Neural progenitor cell (in vitro differentiated cells): ENCODE data around the gene GNAI3. TPM values are rescaled to one million over a fixed set of nuclear protein-coding genes. Genes with fewer than 3 reads are reported as not detected.

Experiments used
- DNase-seq: peaks from one replicate; pipeline ENCODE4 v3.0.0-alpha.2; 2016; ENCODE audit warnings: low spot score
- H2AFZ ChIP-seq: fragments of 200-600 bp; sonication (generic); replicated peaks from 2 replicates; pipeline ENCODE4 v1.6.1; 2016; ENCODE audit warnings: antibody characterized with exemption
- H3F3A ChIP-seq: fragments of 200-600 bp; sonication (generic); 2 replicates; pipeline ENCODE4 v1.6.1; 2016; ENCODE audit warnings: antibody characterized with exemption, low read depth
- H3K27ac ChIP-seq: fragments of 200-600 bp; sonication (generic); 2 replicates; pipeline ENCODE4 v1.5.1; 2016; ENCODE audit warnings: mild to moderate bottlenecking
- H3K27me3 ChIP-seq: fragments of 200-600 bp; sonication (generic); 2 replicates; pipeline ENCODE4 v1.6.1; 2016; ENCODE audit warnings: mild to moderate bottlenecking, moderate library complexity
- H3K36me3 ChIP-seq: fragments of 200-600 bp; sonication (generic); 2 replicates; pipeline ENCODE4 v1.5.1; 2016
- H3K4me1 ChIP-seq: fragments of 200-600 bp; sonication (generic); 2 replicates; pipeline ENCODE4 v1.6.1; 2016; ENCODE audit warnings: mixed run types
- H3K4me2 ChIP-seq: fragments of 200-600 bp; sonication (generic); 2 replicates; pipeline ENCODE4 v1.6.1; 2016
- H3K4me3 ChIP-seq: fragments of 200-600 bp; sonication (generic); 2 replicates; pipeline ENCODE4 v1.5.1; 2016
- H3K79me2 ChIP-seq: fragments of 200-600 bp; sonication (generic); 2 replicates; pipeline ENCODE4 v1.6.1; 2016; ENCODE audit warnings: low read depth
- H3K9ac ChIP-seq: fragments of 200-600 bp; sonication (generic); 2 replicates; pipeline ENCODE4 v1.6.1; 2016
- H3K9me3 ChIP-seq: fragments of 200-600 bp; sonication (generic); 2 replicates; pipeline ENCODE4 v1.5.1; 2016; ENCODE audit warnings: low read depth
- H4K20me1 ChIP-seq: fragments of 200-600 bp; sonication (generic); 2 replicates; pipeline ENCODE4 v1.6.1; 2016; ENCODE audit warnings: low read depth
- H3K27ac Mint-ChIP-seq: 3 replicates; pipeline ENCODE4 v1.8.0; 2021; ENCODE audit warnings: mixed read lengths
- H3K27me3 Mint-ChIP-seq: 2 replicates; pipeline ENCODE4 v1.8.0; 2022; ENCODE audit warnings: low read depth, mild to moderate bottlenecking, inconsistent platforms, moderate library complexity, mixed read lengths; ENCODE audit not compliant: insufficient read depth
- H3K36me3 Mint-ChIP-seq: 3 replicates; pipeline ENCODE4 v1.8.0; 2021; ENCODE audit warnings: mixed read lengths
- H3K4me1 Mint-ChIP-seq: 3 replicates; pipeline ENCODE4 v1.8.0; 2021; ENCODE audit warnings: mixed read lengths
- H3K4me3 Mint-ChIP-seq: 3 replicates; pipeline ENCODE4 v1.8.0; 2021; ENCODE audit warnings: mild to moderate bottlenecking, moderate library complexity, mixed read lengths
- H3K9me3 Mint-ChIP-seq: 3 replicates; pipeline ENCODE4 v1.8.0; 2020; ENCODE audit warnings: mixed read lengths
- EZH2 ChIP-seq: fragments of 200-600 bp; sonication (generic); IDR thresholded peaks from 2 replicates; pipeline ENCODE4 v1.6.1; 2017; ENCODE audit warnings: antibody characterized with exemption, mild to moderate bottlenecking, moderate library complexity
- EZH2phosphoT487 ChIP-seq: fragments of 200-600 bp; sonication (generic); IDR thresholded peaks from 2 replicates; pipeline ENCODE4 v1.6.1; 2017; ENCODE audit warnings: antibody characterized with exemption
- total RNA-seq: library from RNA; depleted of rRNA; stranded (reverse); fragments of >200 nt; gene quantifications from 2 replicates; pipeline ENCODE4 v1.2.3, GENCODE V29; 2015; ENCODE audit warnings: low replicate concordance
- TF ChIP-seq, protein P1 (sequence below): fragments of 200-600 bp; sonication (generic); IDR thresholded peaks from 2 replicates; pipeline ENCODE4 v1.5.1; 2017; ENCODE audit warnings: antibody characterized with exemption, mild to moderate bottlenecking

Gene GNAI3
- total RNA-seq, 1 donor from 2014 or later: 15.4 TPM

DNA sequence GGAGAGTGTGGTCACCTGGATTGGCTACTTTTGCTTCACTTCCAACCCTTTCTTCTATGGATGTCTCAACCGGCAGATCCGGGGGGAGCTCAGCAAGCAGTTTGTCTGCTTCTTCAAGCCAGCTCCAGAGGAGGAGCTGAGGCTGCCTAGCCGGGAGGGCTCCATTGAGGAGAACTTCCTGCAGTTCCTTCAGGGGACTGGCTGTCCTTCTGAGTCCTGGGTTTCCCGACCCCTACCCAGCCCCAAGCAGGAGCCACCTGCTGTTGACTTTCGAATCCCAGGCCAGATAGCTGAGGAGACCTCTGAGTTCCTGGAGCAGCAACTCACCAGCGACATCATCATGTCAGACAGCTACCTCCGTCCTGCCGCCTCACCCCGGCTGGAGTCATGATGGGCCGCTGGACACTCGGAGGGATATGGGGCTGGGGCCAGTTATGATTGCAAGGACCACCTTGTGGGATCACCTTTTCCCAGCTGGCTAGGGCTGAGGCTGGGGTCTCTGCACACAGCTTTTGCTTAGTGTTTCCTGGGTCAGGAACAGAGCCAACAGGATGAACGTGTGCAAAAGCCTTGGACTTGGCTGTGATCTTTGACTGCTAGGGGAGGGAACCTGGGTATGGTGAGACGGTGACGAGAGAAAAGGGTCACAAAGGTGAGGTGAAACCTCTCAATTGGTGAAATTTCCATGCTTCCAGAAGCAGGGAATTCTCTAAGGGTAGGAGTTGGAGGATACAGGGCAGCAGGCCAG is 4.3 kb upstream of the GNAI3 start:
- Mint-ChIP-seq H3K36me3 (no peaks in the 10 kb centered on the region), H3K9me3 (no peaks in the 10 kb centered on the region), H3K4me3 (peak overlapping the region; percentile 56), H3K4me1 (peaks cover 24% of the 10 kb centered on the region), H3K27me3 (peaks cover 8% of the 10 kb centered on the region), H3K27ac (peak overlapping the region; percentile 29)
- Histone ChIP-seq H3K4me1 (peaks cover 24% of the 10 kb centered on the region), H3K27ac (no peak overlapping the region), H3K4me3 (no peak overlapping the region), H3K9ac (no peak overlapping the region), H3K9me3 (no peaks in the 10 kb centered on the region), H3K27me3 (no peaks in the 10 kb centered on the region), H4K20me1 (peaks cover 2% of the 10 kb centered on the region), H2AFZ (no peak overlapping the region), H3K79me2 (peaks cover 22% of the 10 kb centered on the region), H3K36me3 (no peaks in the 10 kb centered on the region), H3F3A (peaks cover 7% of the 10 kb centered on the region), H3K4me2 (no peak overlapping the region)
- no peak for TF ChIP-seq EZH2phosphoT487
- no peak for TF ChIP-seq EZH2
- TF ChIP-seq, protein P1, sequence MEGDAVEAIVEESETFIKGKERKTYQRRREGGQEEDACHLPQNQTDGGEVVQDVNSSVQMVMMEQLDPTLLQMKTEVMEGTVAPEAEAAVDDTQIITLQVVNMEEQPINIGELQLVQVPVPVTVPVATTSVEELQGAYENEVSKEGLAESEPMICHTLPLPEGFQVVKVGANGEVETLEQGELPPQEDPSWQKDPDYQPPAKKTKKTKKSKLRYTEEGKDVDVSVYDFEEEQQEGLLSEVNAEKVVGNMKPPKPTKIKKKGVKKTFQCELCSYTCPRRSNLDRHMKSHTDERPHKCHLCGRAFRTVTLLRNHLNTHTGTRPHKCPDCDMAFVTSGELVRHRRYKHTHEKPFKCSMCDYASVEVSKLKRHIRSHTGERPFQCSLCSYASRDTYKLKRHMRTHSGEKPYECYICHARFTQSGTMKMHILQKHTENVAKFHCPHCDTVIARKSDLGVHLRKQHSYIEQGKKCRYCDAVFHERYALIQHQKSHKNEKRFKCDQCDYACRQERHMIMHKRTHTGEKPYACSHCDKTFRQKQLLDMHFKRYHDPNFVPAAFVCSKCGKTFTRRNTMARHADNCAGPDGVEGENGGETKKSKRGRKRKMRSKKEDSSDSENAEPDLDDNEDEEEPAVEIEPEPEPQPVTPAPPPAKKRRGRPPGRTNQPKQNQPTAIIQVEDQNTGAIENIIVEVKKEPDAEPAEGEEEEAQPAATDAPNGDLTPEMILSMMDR: no peak
- no peak for DNase-seq

DNA sequence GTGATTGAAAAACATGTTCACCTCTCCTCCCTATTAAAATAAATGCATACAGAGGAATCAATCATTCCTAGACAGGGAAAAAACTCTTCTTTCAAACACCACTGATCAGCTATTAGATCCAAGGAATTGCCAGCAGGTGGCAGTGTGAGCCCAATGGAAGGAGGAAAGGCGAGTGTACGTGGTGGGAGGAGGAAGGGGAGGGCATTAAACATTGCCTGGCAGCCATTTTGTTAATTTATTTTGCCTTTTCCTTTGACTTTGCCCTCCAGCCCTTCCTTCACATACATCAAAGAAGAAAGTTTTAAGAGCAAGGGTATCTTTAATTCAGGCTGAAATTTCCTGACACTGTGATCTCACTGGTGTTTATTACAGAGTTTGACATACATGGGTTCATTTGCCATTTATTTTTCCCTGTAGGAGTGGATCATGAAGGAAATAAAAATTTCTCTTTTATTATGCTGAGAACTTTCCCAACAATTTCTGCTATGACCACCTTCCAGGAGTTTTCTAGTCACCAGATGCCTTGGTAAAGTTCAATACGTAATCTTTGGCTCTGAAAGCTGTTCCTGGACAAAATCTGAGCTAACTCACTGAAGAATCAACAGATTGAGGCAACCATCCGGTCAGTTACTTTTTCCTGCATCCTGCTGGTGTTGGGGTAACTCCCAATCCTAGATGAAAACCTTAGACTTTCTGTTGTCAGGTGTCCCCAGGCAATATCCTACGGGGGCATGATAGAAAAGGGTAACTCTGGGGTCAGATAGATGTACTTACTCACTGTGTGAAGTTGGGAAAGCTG is 1.9 kb upstream of the GNAI3 start:
- Histone ChIP-seq H2AFZ (peak overlapping the region; percentile 91), H3K4me1 (peaks cover 25% of the 10 kb centered on the region), H3K27me3 (no peaks in the 10 kb centered on the region), H3K27ac (no peak overlapping the region), H3K4me3 (peak overlapping the region; percentile 79), H3K9ac (no peak overlapping the region), H3F3A (peaks cover 7% of the 10 kb centered on the region), H3K36me3 (no peaks in the 10 kb centered on the region), H4K20me1 (peaks cover 26% of the 10 kb centered on the region), H3K79me2 (peaks cover 45% of the 10 kb centered on the region), H3K4me2 (peak overlapping the region; percentile 92), H3K9me3 (no peaks in the 10 kb centered on the region)
- Mint-ChIP-seq H3K36me3 (peaks cover under 1% of the 10 kb centered on the region), H3K27me3 (peaks cover 6% of the 10 kb centered on the region), H3K27ac (peak overlapping the region; percentile 43), H3K4me1 (peaks cover 26% of the 10 kb centered on the region), H3K9me3 (no peaks in the 10 kb centered on the region), H3K4me3 (peak overlapping the region; percentile 93)
- DNase-seq: peak; percentile 93
- TF ChIP-seq EZH2: no peak
- TF ChIP-seq, protein P1: peak; percentile 91

DNA sequence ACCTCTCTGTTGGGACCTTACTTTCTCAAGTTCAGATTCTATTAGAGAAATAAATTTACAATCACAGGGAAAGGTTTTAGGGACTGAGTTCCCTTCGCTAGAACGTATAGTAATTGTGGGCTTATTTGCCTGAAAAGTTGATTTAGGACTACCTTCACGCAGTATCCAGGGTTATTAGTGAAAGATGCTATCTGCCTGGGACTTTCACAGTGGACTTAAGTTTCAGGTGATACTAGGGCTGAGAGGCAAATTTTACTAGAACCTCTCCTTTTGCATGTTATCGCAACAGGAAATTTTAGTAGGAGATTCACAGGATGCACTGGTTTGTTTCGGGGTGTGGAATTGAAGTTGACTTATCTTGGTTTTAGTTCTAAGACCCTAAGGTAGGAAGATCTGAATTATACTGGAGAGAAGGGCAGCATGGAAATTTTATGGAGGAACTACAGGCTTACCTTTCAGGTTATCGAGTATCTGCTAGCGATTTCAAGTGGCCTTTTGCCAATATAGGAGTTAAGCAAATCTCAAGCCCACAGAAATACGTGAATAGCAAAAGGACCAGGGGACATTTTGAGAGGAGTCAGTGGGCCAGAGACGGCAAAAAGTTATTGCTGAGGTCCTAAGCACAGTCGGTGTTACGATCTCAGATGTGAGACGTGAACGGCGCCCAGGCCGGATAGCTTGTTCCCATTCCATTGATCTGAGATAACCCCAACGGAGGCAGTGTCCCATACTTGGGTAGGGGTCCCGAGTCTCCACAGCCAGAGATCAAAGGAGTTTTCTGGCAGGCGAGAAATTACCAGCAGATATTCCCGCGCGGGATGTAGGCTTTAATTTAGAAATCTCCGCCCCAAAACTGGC is 723 bp upstream of the GNAI3 start:
- H3K27me3 ChIP-seq: no peaks in the 10 kb centered on the region
- peak; percentile 40 for DNase-seq
- H3F3A ChIP-seq: peaks cover 7% of the 10 kb centered on the region
- peaks cover 3% of the 10 kb centered on the region for H3K36me3 Mint-ChIP-seq
- no peaks in the 10 kb centered on the region for H3K9me3 ChIP-seq
- peaks cover 26% of the 10 kb centered on the region for H3K4me1 Mint-ChIP-seq
- peak overlapping the region; percentile 60 for H3K9ac ChIP-seq
- peak overlapping the region; percentile 75 for H3K27ac Mint-ChIP-seq
- peak overlapping the region; percentile 71 for H2AFZ ChIP-seq
- H3K79me2 ChIP-seq: peaks cover 57% of the 10 kb centered on the region
- no peak overlapping the region for H3K27ac ChIP-seq
- no peaks in the 10 kb centered on the region for H3K9me3 Mint-ChIP-seq
- H3K36me3 ChIP-seq: no peaks in the 10 kb centered on the region
- TF ChIP-seq, protein P1: no peak
- TF ChIP-seq EZH2 (no peak), EZH2phosphoT487 (no peak)
- peak overlapping the region; percentile 92 for H3K4me2 ChIP-seq
- peak overlapping the region; percentile 93 for H3K4me3 Mint-ChIP-seq
- peaks cover 25% of the 10 kb centered on the region for H3K4me1 ChIP-seq
- peaks cover 6% of the 10 kb centered on the region for H3K27me3 Mint-ChIP-seq
- peak overlapping the region; percentile 79 for H3K4me3 ChIP-seq
- peaks cover 37% of the 10 kb centered on the region for H4K20me1 ChIP-seq
